ENCODE data around the gene SLC35D1.

SLC35D1 gene

DNA sequence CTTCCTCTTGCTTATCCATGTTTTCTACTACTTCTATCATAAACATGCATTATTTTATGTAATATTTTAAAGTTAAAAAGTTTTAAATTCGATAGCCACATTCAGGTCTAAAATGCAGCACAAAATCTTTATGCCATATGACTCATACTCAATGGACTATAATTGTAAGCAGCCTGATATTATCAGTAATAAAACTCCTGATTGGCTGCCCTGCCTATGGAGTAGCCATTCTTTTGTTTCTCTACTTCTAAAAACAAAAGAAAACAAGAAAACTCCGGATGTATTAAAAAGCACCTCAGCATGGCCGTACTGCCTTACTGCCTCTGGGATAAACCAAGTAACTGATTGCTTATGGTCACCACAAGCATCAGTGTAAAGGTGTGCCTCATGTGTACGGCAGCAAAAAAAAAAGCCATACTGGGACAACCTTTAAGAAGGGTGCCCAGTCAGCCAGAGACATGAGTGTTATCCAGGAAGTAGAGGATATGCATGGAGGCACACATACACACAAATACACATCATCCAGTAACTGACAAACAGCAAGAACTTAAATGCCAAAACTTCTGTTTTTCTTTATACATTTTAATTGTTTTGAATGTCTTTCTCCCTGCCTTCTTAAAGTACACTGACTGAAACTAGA lies 9.2 kb downstream of the SLC35D1 start:
- no peak for DNase-seq (ENCODE audit: low read depth, low spot score)

DNA sequence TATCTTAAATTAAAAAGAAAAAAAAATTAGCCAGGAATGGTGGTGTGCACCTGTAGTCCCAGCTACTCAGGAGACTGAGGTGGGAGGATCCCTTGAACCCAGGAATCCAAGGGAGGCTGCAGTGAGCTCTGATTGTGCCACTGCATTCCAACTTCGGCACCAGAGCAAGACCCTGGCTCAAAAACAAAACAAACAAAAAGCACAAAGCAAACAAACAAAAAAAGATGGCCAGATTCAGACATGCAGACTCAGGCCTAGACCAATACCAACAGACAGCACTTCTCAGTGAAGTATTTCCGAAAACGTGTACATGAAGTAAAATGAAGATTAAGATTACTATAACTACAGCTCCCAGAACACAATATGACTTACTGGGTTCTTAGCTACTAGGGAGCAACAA lies 10.6 kb downstream of the SLC35D1 start:
- DNase-seq (ENCODE audit: low read depth, low spot score): no peak

DNA sequence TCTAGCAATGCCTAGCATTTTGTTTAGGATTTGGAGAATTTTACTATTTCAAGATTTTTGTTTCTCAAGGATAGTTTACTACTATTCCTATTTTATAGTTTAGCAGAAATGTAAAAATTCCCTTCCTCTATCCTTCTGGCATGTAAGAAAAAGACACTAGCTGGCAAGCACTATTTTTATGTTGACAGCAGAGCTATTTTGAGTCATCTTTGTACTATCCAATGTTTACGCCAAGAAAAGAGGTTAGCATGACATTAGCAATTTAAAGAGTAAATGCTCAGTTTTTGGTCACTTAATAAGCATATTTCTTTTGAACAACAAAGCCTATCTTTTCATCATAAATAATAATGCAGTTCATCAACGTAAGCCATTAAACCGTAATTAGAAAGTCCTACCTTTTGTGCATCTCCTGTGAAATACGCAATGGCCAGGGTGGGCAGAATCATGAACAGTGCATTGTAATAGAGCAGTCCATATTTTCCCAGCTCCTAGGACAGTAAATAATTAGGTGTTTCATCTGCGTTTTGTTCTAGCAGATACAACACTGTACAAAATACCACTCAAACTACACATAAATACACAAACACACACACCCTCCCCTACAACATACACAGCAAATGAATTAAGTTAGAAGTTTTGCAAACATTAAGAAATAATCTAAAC lies 12.0 kb downstream of the SLC35D1 start:
- peak; percentile 33 for DNase-seq (ENCODE audit: low read depth, low spot score)

DNA sequence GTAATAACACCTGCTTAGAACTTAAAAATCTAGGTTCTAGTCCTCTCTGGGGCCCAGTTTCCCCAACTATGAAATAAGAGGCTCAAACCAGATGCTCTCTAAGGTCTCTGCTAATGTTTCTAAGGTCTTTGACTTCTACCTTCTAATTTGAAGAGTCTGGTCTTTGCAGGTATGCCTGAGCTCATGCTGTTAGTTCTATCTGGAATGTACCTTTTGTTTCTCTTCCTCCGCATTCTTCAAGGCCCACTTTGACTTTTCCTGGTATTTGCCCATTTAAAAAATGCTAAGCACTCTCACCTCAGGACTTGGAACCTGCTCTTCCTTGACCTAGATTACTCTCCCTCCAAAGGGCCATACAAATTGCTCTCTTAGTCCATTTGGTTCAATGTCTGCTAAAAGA lies 13.5 kb downstream of the SLC35D1 start:
- no peak for DNase-seq (ENCODE audit: low read depth, low spot score)

DNA sequence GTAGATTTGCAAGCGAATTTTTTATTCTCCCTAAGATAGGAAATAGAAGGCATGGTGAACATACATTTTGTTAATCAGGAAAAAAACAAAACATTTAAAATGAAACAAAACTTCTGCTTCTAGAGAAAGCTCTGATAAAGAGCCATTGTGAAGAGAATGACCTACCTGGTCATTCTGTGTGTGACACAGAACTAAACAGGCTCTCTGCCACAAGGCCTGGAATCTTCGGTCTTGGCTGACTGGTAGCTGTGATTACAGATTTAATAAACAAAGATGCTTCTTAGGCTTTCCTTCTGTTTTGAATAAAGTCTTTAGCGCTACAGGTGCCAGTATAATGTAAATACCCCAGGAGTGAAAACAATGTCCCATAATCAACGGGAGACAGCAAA lies 22.1 kb downstream of the SLC35D1 start:
- DNase-seq (ENCODE audit: low read depth, low spot score): no peak

DNA sequence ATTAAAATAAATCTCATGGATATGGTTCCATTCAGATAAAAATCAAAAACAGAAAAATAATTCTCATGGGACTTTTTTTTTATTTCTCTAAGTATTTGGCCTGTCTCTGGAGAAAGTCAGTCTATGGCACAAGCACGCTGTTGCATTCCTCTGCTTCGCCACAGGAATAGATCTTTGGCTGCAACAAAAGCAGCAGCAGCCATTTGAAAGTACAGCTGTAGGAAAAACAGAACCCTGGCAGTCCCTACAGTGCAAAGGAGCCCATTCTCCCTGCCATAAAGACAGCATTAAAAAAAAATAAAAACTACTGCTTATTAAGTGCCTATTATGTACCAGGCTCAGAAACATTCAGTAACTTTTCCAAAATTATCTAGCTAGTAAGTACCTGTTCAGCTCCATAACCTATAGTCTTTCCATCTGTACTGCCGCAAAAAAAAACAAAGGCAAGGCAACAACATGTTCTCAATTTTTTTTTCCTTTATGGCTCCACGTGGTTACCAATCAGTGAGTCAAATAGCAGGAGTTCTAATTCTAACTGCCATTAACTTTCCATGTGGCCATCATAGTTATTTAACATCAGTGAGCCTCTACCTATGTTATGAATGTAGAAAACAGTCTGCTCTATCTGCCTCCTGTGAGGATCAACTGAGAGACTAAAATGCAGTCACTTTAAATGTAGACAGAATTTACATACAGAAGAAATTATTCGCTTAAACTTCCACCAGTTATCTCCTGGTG lies 22.7 kb downstream of the SLC35D1 start:
- DNase-seq (ENCODE audit: low read depth, low spot score): peak; percentile 63

DNA sequence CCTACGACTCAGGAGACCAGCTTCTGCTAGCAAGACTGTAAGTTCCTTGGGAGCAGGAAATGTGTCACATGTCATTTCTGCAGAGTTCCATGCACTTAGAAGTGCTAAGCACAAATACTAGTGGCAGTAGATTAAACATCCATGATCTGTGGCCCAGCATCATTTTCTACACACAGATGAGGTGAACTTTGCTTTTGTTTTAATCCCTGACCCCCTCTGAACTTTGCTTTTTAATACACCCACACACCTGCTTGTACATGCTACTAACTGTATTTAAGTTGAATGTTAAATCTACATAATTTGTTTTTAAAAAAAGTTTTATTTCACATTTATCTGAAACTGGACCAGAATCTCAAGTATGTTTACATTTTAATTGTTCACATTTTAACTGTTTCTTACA lies 24.5 kb downstream of the SLC35D1 start:
- DNase-seq (ENCODE audit: low read depth, low spot score): no peak

DNA sequence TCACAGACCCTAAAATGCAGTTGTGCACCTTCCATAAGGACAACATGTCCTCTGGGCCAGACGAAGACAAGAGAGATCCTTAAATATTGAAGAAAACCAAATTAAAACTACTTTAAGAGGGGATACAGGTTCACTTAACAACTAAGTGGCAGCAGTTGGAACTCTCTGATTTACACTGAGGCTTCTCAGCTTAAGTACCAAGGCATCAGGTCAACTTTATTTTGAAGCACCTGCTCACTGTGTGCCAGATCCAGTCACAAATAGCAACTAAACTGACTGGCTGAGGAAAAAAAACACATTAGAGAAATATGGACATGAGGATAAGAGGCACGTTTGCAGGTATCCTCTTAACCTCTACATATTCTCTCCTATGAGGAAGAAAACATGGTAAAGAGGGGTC lies 33.2 kb downstream of the SLC35D1 start:
- no peak for DNase-seq (ENCODE audit: low read depth, low spot score)

DNA sequence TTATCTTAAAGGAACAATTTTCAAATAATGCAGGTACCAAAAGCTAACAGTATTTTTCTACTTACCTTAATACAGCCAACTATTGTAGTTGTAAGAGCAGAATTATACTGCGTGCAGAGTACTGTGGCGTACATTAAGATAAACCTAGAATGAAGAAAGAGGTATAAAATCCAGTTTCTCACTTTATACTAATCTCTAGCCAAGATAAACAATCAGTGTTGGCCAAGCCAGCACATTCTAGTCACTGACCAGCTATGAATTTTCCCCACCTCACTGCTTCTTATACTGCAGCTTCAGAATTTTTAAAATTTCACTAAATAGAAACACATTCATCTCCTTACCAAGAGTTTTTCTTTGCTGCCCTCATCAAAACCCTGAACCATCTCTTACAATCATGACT lies 33.6 kb downstream of the SLC35D1 start:
- DNase-seq (ENCODE audit: low read depth, low spot score): peak; percentile 84

DNA sequence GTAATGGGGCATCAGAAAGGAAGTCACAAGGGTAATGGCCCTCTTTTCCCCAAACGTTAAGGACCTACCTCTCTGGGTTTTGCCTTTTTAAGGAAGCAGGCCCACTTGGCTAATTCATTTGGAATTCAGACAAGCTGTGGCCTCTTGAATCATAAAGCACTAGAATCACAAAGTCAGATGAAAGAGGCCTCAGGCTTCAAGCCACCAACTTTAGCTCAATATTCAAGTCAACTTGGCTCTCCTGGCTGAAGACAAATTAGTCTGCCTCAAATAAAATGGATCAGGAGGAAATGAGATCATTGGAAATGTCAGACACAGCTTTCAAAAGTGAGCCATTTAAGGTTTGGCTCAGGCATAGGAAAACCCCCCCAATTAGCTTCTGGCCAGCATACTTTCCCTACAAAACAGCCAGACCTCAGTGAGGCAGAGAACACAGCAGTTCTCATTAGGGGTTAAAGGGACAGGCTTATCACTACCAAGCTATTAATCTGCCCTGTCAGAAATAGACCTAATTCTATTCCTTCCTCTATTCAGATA lies 34.3 kb downstream of the SLC35D1 start:
- peak; percentile 96 for DNase-seq (ENCODE audit: low read depth, low spot score)

DNA sequence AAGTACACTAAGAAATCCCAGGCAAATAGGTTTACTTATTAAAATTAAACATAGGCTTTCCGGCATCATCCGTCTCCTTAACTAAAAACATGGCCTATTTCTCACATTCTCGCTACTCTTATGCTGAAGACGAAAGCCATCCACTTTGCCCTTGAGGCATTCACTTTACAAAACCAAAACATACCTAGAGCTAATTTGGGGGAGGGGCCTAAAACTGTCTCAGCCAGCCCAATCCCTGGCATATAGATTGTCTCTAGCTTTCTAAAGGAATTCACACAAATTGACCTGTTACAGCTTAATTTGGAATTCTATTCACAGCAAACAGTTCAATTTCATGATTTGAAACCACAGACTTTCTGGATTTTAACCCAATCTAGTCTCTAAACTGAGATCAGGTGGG lies 34.8 kb downstream of the SLC35D1 start:
- peak; percentile 69 for DNase-seq (ENCODE audit: low read depth, low spot score)

DNA sequence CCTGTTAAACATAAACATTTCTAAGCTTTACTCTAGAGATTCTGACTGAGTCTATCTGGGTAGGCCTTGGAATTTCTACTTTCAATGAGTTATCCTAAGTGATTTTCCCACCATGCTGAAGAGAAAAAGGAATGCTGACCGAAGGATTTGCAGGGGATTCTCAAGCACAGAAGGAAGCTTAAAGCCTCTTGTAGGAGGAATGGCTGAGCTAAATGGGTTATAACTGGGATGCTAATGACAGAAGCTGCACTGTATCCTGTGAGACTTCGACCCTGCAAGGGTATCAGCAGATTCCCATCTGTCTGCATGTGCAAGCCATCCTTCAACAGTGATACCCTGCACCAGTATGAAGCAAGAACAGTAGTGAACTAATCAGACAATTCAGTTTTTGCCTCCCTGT lies 35.4 kb downstream of the SLC35D1 start:
- peak; percentile 32 for DNase-seq (ENCODE audit: low read depth, low spot score)

DNA sequence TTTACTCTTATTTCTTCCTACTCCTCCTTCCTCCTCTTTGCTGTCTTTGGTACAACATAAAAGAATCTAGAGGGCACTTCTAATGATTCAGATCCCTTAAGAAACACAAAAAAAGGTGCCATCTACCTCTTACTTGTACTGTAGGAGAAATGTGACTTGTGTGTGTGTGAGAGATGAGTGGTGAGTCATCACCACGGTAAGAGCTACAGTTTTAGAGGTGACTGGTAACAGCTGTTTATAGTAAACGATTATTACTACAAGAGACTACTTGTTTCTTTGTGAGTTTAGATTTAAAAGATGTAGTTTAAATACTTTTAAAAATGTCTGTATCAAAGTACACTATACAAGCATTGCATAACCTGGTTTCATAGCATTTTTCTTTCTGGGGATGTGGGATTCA lies 40.4 kb downstream of the SLC35D1 start:
- peak; percentile 53 for DNase-seq (ENCODE audit: low read depth, low spot score)

DNA sequence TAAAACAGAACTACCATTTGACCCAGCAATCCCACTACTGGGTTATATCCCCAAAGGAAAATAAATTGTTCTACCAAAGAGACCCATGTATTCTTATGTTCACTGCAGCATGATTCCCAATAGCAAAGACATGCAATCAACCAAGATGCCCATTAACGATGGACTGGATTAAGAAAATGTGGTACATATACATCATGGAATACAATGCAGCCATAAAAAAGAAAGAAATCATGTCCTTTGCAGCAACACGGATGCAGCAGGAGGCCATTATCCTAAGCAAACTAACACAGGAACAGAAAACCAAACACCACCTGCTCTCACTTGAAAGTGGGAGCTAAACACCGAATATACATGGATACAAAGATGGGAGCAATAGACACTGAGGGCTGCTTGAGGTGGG lies 44.2 kb downstream of the SLC35D1 start:
- no peak for DNase-seq (ENCODE audit: low read depth, low spot score)

DNA sequence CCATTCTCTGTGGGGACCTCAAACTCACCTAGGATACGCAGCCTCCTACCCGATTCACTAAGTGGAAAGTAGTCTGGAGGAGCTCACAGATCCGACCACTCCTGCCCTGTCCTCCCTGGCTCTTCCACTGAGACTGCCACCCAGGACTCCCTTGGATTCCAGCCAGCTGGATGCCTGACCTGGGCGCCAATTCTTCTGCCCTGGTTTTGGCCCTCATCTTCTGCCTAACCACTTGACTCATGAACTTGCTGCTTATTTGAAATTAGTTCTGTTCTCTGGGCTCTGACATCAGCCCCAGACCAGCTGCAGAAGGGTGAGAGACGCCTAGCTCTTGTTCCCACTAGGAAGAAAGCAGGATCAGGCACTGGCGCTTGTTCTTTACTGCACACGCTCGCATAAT lies 48.9 kb downstream of the SLC35D1 start:
- DNase-seq (ENCODE audit: low read depth, low spot score): no peak

DNA sequence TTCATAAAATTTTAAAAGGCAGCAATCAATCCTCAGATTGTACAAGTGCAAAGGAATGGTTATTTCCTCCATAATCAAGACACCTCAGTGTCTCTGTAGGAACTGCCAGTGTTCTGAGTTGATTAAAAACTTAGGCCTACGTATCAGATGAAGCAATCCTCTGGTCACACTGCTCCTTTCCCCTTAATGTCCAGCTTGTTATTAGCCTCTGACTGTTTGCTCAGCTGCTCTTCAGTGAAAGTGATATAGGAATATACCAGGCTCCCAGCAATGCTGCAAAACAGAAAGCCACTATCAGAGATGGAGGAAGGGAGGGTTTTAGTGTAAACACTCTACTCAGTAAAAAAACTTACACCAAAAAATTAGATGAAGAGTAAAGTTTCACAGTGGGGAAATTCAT lies 49.8 kb downstream of the SLC35D1 start:
- DNase-seq (ENCODE audit: low read depth, low spot score): no peak

DNA sequence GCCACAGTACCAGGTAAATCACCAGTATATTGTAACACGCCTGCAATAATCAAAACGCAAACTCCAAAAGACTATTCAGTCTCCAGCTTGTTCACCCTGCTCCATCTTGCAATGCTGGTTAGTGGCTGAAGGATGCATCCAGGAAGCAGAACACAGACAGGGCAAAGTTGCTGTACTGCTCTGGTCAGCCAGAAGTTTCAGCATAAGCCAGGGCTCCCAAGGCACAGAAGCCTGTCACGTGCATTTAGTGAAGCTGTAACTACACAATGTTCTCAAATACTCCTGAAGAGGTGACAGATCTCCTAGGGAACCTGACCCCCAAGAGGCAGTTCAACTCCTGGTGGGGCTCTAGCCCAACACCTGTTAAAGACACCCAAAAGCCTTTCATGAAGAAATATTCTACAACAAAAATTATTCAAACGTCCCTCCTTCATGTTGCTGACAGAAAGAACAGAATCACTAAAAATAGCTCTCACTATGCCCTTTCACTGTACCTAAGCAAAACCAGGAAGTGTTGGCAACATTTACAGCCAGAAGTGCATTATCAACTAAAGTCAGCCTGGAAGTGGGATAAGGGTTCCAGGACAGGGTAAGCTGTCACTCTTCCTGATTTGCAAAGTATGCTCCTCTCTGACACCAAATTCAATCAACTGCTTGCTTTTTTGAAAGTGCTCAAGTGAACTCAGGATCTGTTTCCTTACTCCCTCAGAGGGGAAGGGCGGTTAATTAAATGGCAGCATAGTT lies 52.1 kb downstream of the SLC35D1 start:
- no peak for DNase-seq (ENCODE audit: low read depth, low spot score)

DNA sequence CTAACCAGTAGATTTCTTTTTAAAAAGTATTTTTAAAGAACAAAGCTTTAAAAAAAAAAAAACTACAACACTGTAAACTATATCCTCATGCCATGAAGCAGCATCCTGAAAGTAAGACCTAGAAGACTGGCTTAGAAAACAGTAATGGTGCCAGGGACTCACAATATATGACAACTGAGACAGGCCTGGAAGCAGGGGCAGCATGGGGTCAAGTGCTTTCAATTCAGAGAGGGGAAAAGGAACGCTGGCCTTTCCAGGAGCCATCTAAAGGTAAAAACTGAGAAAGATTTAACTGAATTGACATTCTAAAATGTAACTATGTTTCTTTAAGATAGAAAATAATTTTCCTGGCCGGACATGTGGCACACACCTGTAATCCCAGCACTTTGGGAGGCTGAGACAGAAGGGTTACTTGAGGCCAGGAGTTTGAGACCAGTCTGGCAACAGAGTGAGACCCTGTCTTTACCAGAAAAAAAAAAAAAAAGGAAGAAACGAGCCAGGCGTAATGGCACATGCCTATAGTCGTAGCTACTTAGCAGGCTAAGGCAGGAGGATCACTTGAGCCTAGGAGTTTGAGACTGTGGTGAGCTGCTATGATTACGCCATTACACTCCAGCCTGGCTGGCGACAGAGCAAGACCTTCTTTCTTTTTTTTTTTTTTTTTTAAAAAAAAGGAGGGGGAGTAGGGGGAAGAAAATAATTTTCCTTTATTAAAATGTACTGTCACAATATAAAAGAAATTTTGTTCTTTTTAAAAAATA lies 54.1 kb downstream of the SLC35D1 start:
- no peak for DNase-seq (ENCODE audit: low read depth, low spot score)

DNA sequence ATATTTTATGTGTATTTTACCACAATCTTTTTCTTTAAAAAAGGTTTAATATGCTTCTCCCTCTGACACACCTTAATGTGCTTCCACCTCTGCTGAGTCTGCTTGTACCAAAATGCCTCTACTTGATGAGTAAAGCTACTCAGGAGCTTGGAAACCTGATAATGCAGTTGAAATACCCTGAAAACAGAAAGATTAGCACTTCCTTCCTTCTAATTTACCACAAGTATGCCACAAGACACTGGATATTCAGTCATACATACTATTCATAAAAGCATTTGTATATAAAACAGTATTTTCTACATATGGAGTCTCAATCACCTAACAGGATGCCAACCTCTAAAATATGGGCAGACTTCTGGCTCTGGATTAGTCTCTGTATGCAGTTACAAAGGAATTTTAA lies 55.0 kb downstream of the SLC35D1 start:
- DNase-seq (ENCODE audit: low read depth, low spot score): no peak

DNA sequence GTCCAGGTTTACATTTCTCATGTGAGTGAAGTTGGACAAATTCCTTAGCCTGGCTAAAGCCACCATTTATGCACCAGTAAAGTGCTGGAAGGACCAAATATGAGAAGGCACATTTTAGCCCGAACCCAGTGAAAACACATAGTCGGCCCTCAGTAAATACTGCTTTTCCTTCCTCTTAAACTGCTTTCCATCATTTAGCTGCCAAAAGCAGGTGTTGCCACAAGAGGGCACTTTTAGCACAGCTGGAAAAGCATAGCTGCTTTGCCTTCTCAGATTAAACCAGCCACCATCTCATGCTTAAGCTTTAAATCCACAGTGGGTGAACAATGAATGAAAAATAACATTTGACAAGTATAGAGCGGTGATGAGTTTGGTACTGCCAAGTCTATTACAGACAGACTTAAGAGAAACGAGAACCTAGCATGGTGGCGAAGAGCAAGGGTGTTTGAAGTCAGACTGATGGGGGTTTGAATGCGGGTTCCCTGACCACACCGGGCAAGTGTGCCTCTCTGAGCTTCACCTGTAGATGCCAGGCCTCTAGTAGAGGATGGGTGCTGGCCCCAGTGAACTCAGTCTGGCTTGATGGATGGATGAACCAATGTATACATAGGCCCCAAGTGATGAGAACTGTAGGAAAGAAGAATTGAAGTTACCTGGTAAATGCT lies 57.8 kb downstream of the SLC35D1 start:
- DNase-seq (ENCODE audit: low read depth, low spot score): peak; percentile 84

DNA sequence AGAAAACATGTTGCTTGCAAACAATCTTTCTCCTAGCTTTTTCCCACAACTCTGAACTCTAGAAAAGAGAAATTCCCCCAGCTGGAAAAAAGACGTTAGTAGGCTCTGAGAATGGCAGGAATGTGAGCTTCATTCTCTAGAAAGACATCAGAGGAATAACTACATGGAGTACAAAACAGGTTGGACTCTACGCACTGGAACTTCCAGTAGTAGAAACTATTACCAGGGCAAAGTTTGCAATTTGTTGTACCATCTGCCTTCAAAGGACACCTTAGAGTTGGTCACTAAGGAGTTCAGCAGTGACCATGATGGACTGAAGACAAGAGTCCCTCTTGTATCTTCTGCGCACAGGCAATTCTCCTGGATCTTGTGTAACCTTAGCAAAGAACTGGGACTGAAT lies 60.9 kb downstream of the SLC35D1 start:
- no peak for DNase-seq (ENCODE audit: low read depth, low spot score)
